OCI-M2 (cell line): Measurements from ENCODE around the gene FAM174B.

Experiments used
- DNase-seq: peaks from one replicate; lab custom pipeline; 2025; ENCODE audit not compliant: unreplicated experiment; lab: John Stamatoyannopoulos, UW

Gene FAM174B

GRCh38 chr15:92643849-92644815, 11.4 kb downstream of the FAM174B start:
- DNase-seq: no peak

DNA sequence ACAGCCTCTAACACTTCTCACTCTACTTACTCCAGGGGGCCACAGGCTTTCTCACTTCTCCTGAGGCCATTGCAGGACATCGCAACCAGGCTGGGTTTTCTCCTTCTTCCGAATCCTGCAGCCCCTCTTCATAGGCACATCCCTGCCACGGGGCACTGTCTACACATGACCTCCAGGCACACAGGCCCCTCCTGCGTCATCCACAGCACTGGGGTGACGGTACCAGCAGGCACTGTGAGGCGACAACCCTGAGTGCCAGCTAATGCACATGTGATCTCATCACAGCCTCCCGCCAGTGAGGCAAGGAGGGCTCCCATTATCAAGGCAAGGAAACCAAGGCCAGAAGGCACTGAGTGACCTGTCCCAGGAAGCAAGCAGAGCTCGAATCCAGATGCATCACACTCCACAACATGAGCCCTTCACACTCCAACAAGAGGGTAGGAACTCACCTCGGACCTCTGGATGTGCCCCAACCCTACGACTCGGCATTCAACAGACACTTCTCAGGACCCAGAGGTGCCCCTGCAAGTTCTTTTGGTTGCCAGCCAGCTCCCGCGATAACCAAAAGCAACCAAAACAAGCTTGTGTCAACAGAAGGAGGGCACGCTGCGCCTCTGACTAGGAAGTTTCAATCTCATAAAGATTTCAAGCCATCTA, 16.7 kb downstream of the FAM174B start:
- DNase-seq: no peak

- no peak for DNase-seq
These were observed 17.3 kb downstream of the FAM174B start for GRCh38 chr15:92638291-92638708.

DNA sequence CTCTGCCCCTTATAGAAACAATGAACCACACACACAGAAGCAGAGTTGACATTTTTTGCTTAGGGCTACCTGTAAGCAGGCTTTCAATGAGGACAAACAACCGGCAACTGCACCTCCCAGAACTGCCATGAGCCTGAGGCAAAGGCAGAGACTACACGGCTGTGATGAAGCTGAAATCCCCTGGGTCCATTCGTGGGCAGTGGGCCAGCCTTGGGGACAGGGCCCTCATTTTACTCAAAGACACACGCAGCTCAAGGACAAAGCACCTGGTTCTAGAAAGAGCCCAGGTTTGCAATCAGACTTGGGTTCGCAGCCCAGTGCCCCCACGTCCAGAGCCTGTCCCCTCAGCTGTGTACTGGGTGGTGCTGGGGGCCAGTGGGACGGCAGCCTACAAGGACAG, 17.9 kb downstream of the FAM174B start:
- DNase-seq: no peak

DNA sequence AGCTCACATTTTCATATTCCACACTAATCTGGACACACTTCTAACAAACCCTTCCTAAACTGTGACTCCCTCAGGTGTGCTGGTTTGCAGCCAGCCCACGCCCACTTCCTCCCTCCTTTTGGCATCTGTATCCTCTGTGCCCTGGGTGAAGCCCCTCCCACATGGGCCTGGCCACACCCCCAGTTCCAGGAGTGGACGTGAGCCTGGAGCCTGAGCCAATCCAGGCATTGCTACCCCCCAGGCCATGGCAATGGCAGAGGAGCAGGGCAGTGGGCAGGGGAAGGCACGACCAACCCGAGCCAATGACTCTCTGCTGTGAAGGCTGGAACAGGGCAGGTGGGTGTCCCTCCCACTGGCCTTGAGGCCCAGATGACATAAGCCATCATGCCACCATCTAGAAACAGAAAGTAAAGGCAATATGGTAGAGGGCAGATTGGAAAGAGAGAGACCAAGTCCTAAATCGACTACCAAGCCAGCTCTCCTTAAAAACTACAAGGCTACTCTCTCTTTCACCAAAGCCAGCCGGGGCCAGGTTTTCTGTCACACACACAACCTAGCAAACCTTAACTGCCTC, 18.6 kb downstream of the FAM174B start:
- DNase-seq: no peak

DNA sequence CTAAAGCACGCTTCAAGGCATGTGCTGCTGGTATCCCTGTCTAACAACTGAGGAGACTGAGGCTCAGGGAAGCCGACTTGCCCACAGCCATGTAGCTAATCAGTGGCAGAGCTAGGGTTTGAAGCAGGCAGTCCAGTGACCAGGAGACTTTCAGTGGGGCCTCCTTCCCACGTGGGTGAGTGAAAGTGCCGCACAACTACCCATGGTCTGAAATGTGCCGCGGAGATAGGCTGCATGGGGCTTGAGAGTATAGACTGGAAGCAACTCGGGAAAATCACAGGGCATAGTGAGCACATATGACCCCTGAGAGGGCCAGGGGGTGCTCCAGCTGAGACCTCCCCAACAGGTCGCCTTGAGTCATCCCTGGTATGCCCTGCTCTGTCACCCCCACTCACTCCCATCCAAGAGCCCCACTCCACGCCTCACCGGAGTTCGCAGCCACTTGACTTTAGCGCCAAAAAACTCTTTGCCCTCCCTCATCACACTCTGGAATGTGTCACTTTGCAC, 19.1 kb downstream of the FAM174B start:
- DNase-seq: no peak

- no peak for DNase-seq
These were observed 20.8 kb downstream of the FAM174B start for GRCh38 chr15:92634671-92635201.

DNA sequence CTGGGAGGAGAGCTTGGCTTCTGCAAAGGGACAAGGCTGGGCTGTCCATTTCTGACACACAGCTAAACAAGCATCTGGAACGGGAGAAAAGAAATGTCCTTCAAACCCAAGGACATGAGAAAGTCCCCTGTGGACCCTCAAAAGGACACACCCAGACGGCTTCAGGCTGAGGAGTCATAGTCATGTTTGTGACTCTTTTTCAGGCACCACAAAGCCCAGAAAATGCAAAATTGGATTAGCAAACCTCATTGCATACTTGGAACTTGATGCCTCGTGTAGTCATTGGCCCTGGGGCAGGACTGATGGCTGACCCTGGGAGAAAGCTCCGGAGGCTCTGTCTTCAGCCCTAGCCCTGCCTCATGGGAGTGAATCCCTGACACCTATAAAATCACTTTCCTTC, 21.5 kb downstream of the FAM174B start:
- DNase-seq: no peak

- DNase-seq: no peak
These were observed 22.2 kb downstream of the FAM174B start for GRCh38 chr15:92633418-92633817.

DNA sequence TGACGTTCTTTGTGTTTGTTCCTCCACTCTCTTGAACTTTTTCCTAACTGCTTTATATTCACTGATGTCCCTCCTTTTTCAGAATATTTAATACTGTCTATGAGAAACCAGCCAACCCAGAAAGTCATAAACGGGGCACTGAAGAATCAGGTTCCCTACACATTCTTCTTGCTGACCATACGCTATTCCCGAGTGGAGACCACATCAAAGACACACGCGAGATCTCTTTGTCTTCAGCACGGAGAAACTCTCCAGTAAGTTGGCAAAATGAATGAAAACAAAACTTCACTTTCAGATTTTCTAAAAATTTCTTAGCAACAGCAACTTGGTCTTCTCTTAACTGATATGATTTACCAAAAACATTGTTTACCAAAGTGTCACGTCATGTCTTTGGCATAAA, 22.6 kb downstream of the FAM174B start:
- no peak for DNase-seq

DNA sequence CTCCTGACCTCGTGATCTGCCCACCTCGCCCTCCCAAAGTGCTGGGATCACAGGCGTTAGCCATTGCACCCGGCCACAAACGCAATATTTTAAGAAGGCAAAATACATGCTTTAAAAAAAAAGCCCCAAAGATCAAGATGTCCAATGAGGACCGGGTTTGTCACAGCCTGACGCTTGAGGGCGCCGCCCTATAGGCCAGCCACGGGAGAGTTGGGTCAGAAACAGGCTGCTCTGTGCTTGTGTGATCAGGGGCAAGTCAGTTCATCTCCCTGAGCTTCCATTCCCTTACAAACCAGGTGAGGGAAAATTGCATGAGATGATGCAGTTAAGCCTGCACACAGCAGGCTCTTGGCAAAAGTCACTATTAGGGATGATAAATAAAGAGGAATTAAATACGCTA, 23.9 kb downstream of the FAM174B start:
- DNase-seq: no peak

GRCh38 chr15:92629975-92630626, 25.5 kb downstream of the FAM174B start:
- no peak for DNase-seq

- DNase-seq: no peak
These were observed 26.1 kb downstream of the FAM174B start for GRCh38 chr15:92629276-92629974.

- no peak for DNase-seq
These were observed 28.6 kb downstream of the FAM174B start for GRCh38 chr15:92627014-92627413.

DNA sequence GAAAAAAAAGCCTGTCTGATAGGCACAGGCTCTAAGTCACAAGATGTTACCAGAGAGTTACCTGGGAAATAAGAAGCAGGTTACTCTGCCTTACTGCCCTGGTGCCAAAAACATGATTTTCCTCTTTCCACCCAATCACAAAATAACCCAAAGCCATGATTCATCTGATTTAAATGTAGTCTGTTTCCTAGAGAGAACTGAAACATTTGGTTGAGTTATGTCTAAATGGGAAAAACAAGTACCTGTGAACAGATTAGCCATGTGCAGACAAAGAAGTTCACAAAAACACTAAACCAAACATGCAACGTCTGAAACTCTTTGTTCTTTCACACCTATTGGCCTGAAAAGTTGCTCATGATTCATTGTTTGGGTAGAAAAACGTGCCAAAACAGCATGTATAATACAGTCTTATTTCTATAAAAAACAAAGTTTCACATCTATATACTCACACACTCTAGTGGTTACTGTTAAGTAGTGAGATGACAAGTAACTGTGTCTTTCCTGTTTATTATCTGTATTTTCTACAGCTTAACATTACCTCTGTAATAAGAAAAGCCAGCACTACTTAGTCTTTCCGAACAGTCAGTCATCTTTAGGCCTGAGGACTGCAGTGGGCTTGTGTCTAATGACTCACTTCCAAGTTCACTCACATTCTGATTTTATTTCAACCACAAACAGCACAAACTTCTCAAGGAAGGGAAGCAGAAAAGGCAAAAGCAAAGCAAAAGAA, 30.2 kb downstream of the FAM174B start:
- DNase-seq: no peak

DNA sequence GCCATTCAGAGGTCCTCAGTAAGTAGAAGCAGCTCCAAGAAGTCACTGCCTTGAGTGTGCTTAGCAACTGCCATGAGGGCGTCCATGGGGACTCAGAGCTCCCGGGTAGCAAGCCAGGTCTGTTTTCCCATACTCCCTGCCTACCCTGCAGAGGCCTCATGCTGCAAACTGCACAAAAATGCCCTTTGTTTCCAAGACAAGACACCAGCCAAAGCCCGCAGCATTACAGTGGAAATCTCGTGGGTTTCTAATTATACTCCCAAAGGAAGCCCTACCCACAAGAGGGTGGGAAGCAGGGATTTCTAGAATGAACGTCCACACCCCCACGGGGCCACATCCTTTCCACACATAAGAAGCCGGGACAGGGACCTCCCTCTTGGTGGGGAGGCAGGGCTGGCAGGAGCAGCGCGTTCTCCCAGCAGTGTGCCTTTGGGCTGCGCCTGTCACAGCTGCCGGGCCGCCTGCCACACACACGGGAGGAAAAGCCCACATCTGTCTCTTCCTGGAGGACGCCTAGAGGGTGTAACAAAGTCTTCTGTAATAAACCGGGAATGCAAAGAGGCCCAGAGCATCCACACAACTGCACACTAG, 31.1 kb downstream of the FAM174B start:
- DNase-seq: no peak

- no peak for DNase-seq
These were observed 32.1 kb downstream of the FAM174B start for GRCh38 chr15:92623435-92623834.

DNA sequence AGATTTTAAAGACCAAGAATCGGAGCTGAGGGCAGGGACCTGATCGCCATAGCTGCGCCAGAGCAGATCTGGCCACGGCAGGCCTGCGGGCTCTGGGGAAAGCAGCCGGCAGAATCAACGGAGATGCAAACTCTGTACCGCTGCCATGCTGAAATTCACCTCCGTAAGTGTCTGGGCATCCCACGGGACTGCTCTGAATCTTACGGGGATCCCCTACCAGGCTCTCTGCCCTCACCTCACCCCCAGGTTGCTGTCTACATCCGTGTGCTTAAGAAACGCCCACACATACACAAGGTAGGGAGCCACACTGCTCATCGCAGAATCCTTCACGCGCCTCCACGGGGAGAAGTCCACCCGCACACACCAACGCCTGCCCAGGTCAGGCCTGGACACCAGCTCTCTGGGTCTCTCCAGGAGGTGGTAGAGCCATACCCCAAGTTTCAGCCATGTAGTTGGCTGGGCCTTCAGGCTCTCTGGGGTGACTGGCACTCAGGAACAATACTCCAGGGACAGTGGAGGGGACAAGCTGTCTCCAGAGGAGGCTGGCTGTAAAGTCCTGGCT, 33.5 kb downstream of the FAM174B start:
- no peak for DNase-seq

DNA sequence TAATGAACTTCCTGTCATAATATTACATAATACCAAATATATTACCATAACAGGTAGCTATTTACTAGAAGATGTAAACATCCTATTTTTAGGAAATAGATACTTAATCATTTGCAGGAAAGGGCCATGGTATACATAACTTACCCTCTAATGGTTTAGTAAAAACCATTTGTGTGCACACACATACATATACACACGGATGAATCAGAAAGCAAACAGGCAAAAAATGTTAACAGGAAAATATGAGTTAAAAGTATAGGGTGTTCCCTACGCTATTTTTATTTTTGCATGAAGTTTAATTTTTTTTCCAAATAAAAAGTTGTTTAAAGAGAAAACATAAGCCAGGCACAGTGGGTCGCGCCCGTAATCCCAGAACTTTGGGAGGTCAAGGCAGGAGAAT, 34.6 kb downstream of the FAM174B start:
- no peak for DNase-seq
